ENCODE results near the gene PTPRD.

DNA sequence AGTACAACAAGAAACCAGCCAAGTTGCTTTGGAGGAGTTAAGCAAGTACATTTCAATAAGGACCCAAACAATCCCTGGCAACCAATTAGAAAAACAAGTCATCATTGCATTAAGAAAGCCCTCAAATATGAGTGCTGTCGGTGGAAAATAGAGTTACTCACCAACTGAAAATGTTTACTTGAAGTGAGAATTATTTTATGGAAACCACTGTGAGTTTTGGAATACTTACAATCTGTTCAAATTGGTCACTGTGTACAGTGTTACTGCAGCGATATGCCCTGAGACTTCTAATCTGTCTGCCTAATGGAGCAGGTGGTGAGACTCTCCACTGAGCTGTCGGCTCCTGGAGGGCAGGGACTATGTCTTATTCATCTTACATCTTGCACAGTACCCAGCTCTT, 1740.0 kb downstream of the PTPRD start:
- no peak for TF ChIP-seq UBTF (IDR thresholded peaks at IDR 0.05; ENCODE audit: borderline replicate concordance in 1 of 2, low read depth in 2 of 2, low read length in 2 of 2)
- TF ChIP-seq NCOA6 (IDR thresholded peaks at IDR 0.05), result no peak
- no peak for TF ChIP-seq FOXK1 (CRISPR knock-in tag; IDR thresholded peaks at IDR 0.05; ENCODE audit: borderline replicate concordance)
- no peak for TF ChIP-seq HMGN3 (IDR thresholded peaks at IDR 0.05; ENCODE audit: borderline replicate concordance, extremely low read depth, insufficient read length, low read depth, low read length)
- TF ChIP-seq ZBTB2 (IDR thresholded peaks at IDR 0.05), result no peak
- no peak for TF ChIP-seq CBX8 (IDR thresholded peaks at IDR 0.05; ENCODE audit: borderline replicate concordance, extremely low read depth, low read depth, low read length, poor library complexity, severe bottlenecking)
- no peak for TF ChIP-seq BRD4 (IDR thresholded peaks at IDR 0.05)
- no peak for TF ChIP-seq NR4A1 (CRISPR knock-in tag; IDR thresholded peaks at IDR 0.05)
- TF ChIP-seq NR4A1 (tag; IDR thresholded peaks at IDR 0.05), result no peak
